Stimulated activated CD4-positive, alpha-beta T cell treated with anti-CD3 and anti-CD28 coated beads, TNF-alpha, amount 100 ng/mL, for 1 hour (primary cell): ENCODE data around the gene SYMPK.

ENCODE experiments used
- DNase-seq, 3 donors: peaks; one replicate each; pipeline ENCODE4 v3.0.0-alpha.2; 2020; ENCODE audit warnings: low read depth in 3 of 3, low spot score in 1 of 3

The SYMPK gene

DNA sequence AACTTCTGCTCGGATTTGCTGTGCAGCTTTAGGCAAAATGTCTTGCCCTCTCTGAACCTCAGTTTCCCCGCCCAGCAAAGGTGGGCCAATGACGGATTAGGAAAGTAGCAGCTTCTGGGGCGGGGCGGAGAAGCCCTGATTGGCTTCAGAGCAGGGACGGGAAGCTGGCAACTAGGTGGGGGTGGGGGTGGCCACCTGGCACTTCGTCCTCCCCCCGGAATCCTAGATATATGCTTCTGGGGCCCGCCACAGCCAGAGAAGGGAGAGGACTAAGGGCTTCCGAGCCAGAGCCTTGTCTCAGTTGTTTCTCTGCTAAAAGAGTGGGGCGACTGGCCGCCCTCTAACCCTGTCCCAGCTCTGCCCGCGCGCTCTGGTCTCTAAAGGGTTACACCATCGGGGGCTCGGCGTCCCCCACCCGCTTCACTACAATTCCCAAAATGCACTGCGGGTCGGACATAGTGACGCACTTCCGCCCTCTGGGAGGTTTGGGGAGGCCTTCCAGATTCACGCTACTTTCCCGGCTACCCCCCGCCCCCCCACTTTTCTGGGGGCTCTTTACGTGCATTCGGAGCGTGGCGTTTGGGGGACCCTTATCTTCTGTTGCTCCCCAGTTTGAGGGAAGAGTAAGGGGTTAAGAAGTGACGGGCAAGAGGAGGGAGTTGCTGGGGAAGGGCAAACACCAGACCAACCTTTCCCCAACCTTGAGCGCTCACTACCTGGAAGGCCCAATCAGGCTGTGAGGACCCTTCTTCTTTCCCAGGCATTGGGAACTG, 23.7 kb upstream of the SYMPK start:
- peak; percentile 68 to 70 (median 69) for DNase-seq

DNA sequence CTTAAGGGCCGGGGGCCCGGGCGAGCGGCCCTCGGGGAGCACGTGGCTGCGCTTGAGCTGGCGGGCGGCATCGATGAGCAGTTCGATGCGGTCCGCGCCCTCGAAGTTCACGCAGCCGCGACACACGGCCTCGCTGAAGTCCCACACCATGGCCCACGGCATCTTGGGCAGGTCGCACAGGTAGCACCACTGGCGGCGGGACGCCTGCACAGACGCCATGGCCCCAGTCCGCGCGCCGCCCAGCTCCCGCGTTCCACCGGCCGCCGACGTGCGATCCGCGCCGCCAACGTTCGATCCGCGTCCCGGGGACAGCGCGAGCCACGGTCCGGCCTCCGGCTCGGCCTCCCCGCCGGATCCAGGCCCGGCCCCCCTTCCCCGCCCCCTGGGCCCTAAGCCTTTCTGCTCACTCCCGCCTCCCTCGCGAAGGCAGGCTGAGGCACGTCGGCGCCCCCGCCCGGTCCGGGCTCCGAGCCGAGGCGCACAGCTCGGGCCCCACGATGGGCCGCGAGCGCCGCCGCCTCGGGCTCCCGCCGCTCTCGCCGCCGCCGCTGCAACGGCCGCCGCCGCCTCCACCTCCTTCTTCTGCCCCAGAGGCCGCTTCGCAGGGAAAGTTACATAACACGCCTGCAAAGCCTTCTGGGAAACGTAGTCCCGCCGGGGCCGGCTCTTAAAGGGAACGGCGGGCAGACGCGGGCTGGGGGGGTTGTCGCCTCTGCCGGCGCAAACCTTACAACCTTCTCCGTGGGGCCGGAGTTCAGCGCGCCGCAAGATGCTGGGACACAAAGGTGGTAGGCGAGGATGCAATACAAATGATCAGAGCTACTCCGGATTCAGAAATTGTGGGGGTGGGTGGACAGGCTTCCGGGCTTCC, 22.8 kb upstream of the SYMPK start, which contains the start of gene IRF2BP1:
TSS of gene IRF2BP1 (minus strand) at position 586 of the 871 bp plus-strand sequence. CDS start at position 219, 367 bp downstream.
- peak; percentile 67 to 73 (median 71) for DNase-seq

GRCh38 chr19:45884682-45885555, 22.0 kb upstream of the SYMPK start:
- DNase-seq, result no peak

DNA sequence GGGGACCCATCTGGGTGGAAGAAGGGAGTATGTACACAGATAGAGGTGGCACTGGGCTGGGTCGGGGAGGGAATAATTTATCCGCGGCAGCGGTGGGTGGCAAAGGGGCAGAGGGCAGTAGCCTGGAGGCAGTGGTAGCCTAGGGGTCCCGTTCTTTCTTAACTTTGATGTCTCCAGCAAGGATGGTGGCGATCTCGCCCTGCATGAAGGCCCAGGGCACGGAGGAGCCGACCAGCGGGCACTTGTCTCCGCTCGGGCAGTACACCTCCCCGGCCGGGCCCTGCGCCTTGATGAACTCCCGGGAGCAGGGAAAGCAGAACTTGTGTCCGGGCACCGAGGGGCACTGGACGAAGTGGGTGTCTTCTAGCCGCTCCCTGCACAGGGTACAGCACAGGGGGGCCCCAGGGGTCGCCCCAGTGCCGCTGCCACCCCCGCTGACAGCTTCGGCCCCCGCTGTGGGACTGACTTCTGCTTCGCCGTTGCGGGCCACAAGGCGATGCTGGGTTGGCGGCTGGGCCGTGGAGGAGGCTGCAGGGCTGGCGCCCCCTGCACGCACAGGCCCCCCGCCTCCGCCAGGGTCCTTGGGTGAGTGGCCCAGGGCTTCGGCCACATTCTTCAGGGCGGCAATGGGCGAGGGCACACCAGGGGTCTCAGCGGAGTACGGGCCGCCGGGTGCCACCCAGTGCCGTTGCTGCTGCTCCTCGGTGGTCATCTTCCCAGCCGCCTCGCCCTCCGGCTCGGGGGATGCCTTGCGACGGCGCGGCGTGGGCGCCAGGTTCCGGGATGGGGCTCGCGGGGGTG, 21.1 kb upstream of the SYMPK start:
- DNase-seq, result no peak

DNA sequence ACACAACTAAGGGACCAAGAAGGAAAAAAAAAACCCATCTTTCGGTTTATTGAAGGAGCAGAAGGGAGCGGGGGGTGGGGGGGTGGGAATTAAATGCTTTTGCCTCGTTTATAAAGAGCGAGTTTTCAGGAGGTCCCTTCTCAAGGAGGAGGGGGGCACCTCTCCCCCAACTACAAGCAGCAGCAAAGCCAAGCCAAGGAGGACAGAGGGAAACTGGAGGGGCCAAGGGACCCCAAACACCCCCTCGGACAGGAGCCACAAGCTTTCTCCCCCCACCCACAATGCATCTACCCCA, 20.6 kb upstream of the SYMPK start:
- DNase-seq, result no peak

GRCh38 chr19:45882652-45883585, 20.0 kb upstream of the SYMPK start:
- peak in 2 of 3 donors; percentile 61 to 76 for DNase-seq

GRCh38 chr19:45881909-45882528, 19.1 kb upstream of the SYMPK start:
- no peak for DNase-seq

DNA sequence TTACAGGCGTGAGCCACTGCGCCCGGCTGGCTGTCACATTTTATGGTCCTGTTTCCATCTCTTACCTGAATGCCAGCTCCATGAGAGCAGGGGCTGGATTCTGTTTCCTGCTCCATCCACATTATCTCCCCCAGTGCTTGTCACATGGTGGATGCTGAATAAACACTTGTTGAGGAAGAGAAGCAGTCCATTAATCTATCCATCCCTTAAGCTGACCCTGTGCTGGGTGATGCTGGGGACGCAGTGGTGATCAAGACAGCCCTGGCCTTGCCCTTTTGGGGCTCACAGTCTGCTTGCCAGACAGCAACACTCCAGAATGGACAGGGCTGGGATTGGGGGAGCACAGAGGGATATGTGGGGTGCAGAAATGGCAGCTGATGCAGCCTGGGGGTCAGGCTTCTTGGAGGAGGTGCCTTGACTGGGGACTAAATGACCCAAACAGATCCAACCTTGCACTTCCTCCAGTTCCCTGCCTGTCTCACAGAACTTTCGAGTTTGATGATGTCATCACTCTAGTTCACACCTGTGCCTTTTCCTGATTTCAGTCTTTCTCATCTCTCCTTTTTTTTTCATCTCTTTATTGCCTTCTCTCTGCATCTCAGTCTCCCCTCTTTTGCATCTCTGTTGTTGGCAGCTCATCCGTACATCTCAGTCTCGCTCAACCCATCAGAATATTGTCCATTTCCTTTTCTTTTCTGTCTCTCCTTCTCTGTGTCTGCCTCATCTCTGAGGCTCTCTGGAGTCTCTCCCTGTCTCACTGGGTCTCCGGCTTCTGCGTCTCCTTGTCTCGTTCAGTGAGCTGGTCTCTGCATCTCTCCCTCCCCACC, 18.3 kb upstream of the SYMPK start:
- DNase-seq, result no peak

DNA sequence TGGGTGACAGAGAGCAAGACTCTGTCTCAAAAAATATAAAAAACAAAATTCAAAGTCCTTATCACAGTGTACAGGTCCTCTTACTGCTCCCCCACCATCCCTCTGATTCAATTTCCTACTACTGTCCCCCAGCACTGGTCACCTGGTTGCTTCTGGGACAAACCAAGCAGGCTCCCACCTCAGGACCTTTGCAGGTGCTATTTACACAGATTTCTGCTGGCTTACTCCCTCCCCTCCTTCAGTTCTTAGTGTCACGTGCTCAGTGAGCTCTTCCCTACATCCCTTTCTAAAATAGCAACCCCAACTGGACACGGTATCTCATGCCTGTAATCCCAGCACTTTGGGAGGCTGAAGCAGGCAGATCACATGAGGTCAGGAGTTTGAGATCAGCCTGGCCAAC, 17.0 kb upstream of the SYMPK start:
- DNase-seq, result no peak

- no peak for DNase-seq
Observed at GRCh38 chr19:45879055-45879454, 16.1 kb upstream of the SYMPK start.

- no peak for DNase-seq
Observed at GRCh38 chr19:45878043-45878794, 15.3 kb upstream of the SYMPK start.

GRCh38 chr19:45876411-45877197, 13.7 kb upstream of the SYMPK start:
- DNase-seq, result no peak

GRCh38 chr19:45876161-45876410, 13.1 kb upstream of the SYMPK start:
- DNase-seq, result peak in 1 of 3 donors; percentile 16

GRCh38 chr19:45874620-45874966, 11.6 kb upstream of the SYMPK start:
- no peak for DNase-seq

GRCh38 chr19:45873219-45873772, 10.3 kb upstream of the SYMPK start:
- no peak for DNase-seq

- DNase-seq, result no peak
Observed at GRCh38 chr19:45872095-45872919, 9.4 kb upstream of the SYMPK start.
